Memory B cell (primary cell): Measurements from ENCODE around the gene ATP9A.
"Not testable (repeated sequence)": the region's sequence is repeated elsewhere in the genome, so short reads cannot be mapped to it uniquely, and the experiment has no call there.

ENCODE experiments used
- ATAC-seq: fragments of 150-1000 bp; cut with Tn5 transposase; 2 replicates; pipeline ENCODE4 v1.10.0; 2021; ENCODE audit warnings: low read depth, mild to moderate bottlenecking, moderate library complexity
- DNase-seq, 2 donors: peaks; one replicate each; pipeline ENCODE4 v3.0.0; 2022; ENCODE audit warnings: low spot score in 2 of 2
- H3K27ac Mint-ChIP-seq: one replicate; pipeline ENCODE4 v1.8.0; 2022; ENCODE audit warnings: mild to moderate bottlenecking, moderate library complexity, mixed read lengths
- H3K27me3 Mint-ChIP-seq: one replicate; pipeline ENCODE4 v1.8.0; 2022; ENCODE audit warnings: mixed read lengths
- H3K36me3 Mint-ChIP-seq: one replicate; pipeline ENCODE4 v1.8.0; 2022; ENCODE audit warnings: mild to moderate bottlenecking, mixed read lengths
- H3K4me1 Mint-ChIP-seq: one replicate; pipeline ENCODE4 v1.8.0; 2022; ENCODE audit warnings: mixed read lengths
- H3K4me3 Mint-ChIP-seq: one replicate; pipeline ENCODE4 v1.8.0; 2022; ENCODE audit warnings: mild to moderate bottlenecking, moderate library complexity, mixed read lengths
- H3K9me3 Mint-ChIP-seq: one replicate; pipeline ENCODE4 v1.8.0; 2022; ENCODE audit warnings: mixed read lengths

ATP9A gene

GRCh38 chr20:51643810-51644209 is 124.4 kb downstream of the ATP9A start:
- H3K9me3 Mint-ChIP-seq, H3K4me3 Mint-ChIP-seq, H3K27ac Mint-ChIP-seq, H3K4me1 Mint-ChIP-seq, H3K27me3 Mint-ChIP-seq, H3K36me3 Mint-ChIP-seq, ATAC-seq, DNase-seq: not testable (repeated sequence)

GRCh38 chr20:51643390-51643789 is 124.8 kb downstream of the ATP9A start:
- DNase-seq (no peak), ATAC-seq (no peak)
- Mint-ChIP-seq H3K36me3 (no peaks in the 10 kb centered on the region), H3K4me3 (no peak overlapping the region), H3K9me3 (no peaks in the 10 kb centered on the region), H3K27me3 (peaks cover 1% of the 10 kb centered on the region), H3K4me1 (peaks cover 4% of the 10 kb centered on the region), H3K27ac (no peak overlapping the region)

- no peaks in the 10 kb centered on the region for H3K9me3 Mint-ChIP-seq
- H3K4me3 Mint-ChIP-seq: no peak overlapping the region
- ATAC-seq: no peak
- H3K36me3 Mint-ChIP-seq: no peaks in the 10 kb centered on the region
- no peak overlapping the region for H3K27ac Mint-ChIP-seq
- no peak for DNase-seq
- peaks cover 4% of the 10 kb centered on the region for H3K4me1 Mint-ChIP-seq
- H3K27me3 Mint-ChIP-seq: peaks cover 3% of the 10 kb centered on the region
These were observed 126.3 kb downstream of the ATP9A start for GRCh38 chr20:51641866-51642265.

GRCh38 chr20:51640743-51641142 is 127.4 kb downstream of the ATP9A start:
- Mint-ChIP-seq H3K27ac (no peak overlapping the region), H3K36me3 (no peaks in the 10 kb centered on the region), H3K27me3 (peaks cover 3% of the 10 kb centered on the region), H3K9me3 (no peaks in the 10 kb centered on the region), H3K4me3 (no peak overlapping the region), H3K4me1 (peaks cover 4% of the 10 kb centered on the region)
- no peak for ATAC-seq
- no peak for DNase-seq

- ATAC-seq: peak; percentile 39
- H3K27me3 Mint-ChIP-seq: peaks cover 7% of the 10 kb centered on the region
- no peaks in the 10 kb centered on the region for H3K9me3 Mint-ChIP-seq
- no peak overlapping the region for H3K27ac Mint-ChIP-seq
- DNase-seq: peak; percentile 38 to 65
- no peaks in the 10 kb centered on the region for H3K36me3 Mint-ChIP-seq
- H3K4me1 Mint-ChIP-seq: peaks cover 4% of the 10 kb centered on the region
- no peak overlapping the region for H3K4me3 Mint-ChIP-seq
These were observed 128.9 kb downstream of the ATP9A start for GRCh38 chr20:51639206-51639832.

DNA sequence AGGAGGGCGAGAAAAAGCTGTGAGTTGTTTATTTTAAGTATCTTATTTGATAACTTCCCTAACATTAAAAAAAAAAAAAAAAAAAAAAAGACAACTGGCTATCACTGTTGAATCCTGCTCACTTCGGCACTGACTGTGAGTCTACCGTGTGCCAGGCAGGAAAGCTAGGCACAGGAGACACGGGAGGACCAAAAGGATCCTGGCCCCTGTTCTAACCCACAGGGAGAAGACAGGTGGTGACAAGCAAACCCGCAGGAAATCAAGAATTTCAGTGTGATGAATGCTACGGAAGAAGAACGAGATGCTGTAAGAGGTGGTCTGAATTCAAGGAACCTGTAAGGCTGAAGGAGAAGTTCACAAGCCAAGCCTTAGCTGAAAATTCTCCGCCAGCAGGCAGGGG is 130.9 kb downstream of the ATP9A start:
- H3K4me1 Mint-ChIP-seq: peaks cover 4% of the 10 kb centered on the region
- no peak for ATAC-seq
- H3K4me3 Mint-ChIP-seq: no peak overlapping the region
- H3K27me3 Mint-ChIP-seq: peaks cover 11% of the 10 kb centered on the region
- no peak overlapping the region for H3K27ac Mint-ChIP-seq
- no peaks in the 10 kb centered on the region for H3K9me3 Mint-ChIP-seq
- DNase-seq: no peak
- H3K36me3 Mint-ChIP-seq: no peaks in the 10 kb centered on the region

- peaks cover 4% of the 10 kb centered on the region for H3K4me1 Mint-ChIP-seq
- no peaks in the 10 kb centered on the region for H3K9me3 Mint-ChIP-seq
- peaks cover 14% of the 10 kb centered on the region for H3K27me3 Mint-ChIP-seq
- H3K27ac Mint-ChIP-seq: no peak overlapping the region
- no peak for DNase-seq
- ATAC-seq: no peak
- no peaks in the 10 kb centered on the region for H3K36me3 Mint-ChIP-seq
- H3K4me3 Mint-ChIP-seq: no peak overlapping the region
These were observed 132.1 kb downstream of the ATP9A start for GRCh38 chr20:51636123-51636522.

- H3K9me3 Mint-ChIP-seq: no peaks in the 10 kb centered on the region
- DNase-seq (no peak), ATAC-seq (no peak)
- H3K4me3 Mint-ChIP-seq: no peak overlapping the region
- H3K27ac Mint-ChIP-seq: no peak overlapping the region
- peaks cover 4% of the 10 kb centered on the region for H3K4me1 Mint-ChIP-seq
- no peaks in the 10 kb centered on the region for H3K36me3 Mint-ChIP-seq
- H3K27me3 Mint-ChIP-seq: peaks cover 18% of the 10 kb centered on the region
These were observed 132.5 kb downstream of the ATP9A start for GRCh38 chr20:51635680-51636079.

GRCh38 chr20:51634877-51635276 is 133.3 kb downstream of the ATP9A start:
- no peaks in the 10 kb centered on the region for H3K9me3 Mint-ChIP-seq
- H3K36me3 Mint-ChIP-seq: no peaks in the 10 kb centered on the region
- ATAC-seq: no peak
- H3K27ac Mint-ChIP-seq: no peak overlapping the region
- H3K27me3 Mint-ChIP-seq: peaks cover 21% of the 10 kb centered on the region
- H3K4me3 Mint-ChIP-seq: no peak overlapping the region
- peaks cover 4% of the 10 kb centered on the region for H3K4me1 Mint-ChIP-seq
- no peak for DNase-seq

GRCh38 chr20:51634257-51634656 is 133.9 kb downstream of the ATP9A start:
- Mint-ChIP-seq H3K27ac (no peak overlapping the region), H3K4me3 (no peak overlapping the region), H3K4me1 (peaks cover 3% of the 10 kb centered on the region), H3K36me3 (no peaks in the 10 kb centered on the region), H3K9me3 (no peaks in the 10 kb centered on the region), H3K27me3 (peaks cover 24% of the 10 kb centered on the region)
- DNase-seq (no peak), ATAC-seq (no peak)

DNA sequence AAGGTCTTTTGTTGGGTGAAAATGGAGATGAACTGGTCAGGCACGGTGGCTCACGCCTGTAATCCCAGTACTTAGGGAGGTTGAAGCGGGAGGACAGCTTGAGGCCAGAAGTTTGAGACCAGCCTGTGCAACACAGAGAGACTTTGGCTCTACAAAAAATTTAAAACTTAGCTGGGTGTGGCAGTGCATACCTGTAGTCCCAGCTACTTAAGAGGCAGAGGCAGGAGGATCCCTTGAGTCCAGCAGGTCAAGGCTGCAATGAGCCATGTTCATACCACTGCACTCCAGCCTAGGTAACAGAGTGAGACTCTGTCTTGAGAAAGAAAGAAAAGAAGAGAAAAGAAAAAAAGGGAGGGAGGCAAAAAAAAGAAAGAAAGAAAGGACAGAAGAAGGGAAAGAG is 134.8 kb downstream of the ATP9A start:
- H3K27ac Mint-ChIP-seq: no peak overlapping the region
- H3K36me3 Mint-ChIP-seq: no peaks in the 10 kb centered on the region
- DNase-seq: no peak
- no peak for ATAC-seq
- no peaks in the 10 kb centered on the region for H3K9me3 Mint-ChIP-seq
- no peaks in the 10 kb centered on the region for H3K4me1 Mint-ChIP-seq
- H3K4me3 Mint-ChIP-seq: no peak overlapping the region
- peaks cover 28% of the 10 kb centered on the region for H3K27me3 Mint-ChIP-seq

DNA sequence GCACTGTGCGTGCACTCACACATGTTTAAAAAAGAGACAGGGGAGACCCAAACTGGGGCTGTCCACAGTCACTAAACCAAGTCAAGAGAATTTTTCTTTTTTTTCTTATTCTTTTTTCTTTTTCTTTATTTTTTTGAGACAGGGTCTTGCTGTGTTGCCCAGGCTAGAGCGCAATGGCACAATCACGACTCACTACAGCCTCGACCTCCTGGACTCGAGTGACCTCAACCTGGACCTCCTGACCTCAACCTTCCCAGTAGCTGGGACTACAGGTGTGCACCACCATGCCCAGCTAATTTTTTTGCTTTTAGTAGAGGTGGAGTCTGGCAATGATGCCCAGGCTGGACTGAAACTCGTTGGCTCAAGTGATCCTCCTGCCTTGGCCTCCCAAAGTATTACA is 136.2 kb downstream of the ATP9A start:
- peaks cover 28% of the 10 kb centered on the region for H3K27me3 Mint-ChIP-seq
- H3K4me3 Mint-ChIP-seq: no peak overlapping the region
- H3K9me3 Mint-ChIP-seq: no peaks in the 10 kb centered on the region
- H3K4me1 Mint-ChIP-seq: no peaks in the 10 kb centered on the region
- H3K27ac Mint-ChIP-seq: no peak overlapping the region
- no peak for DNase-seq
- no peaks in the 10 kb centered on the region for H3K36me3 Mint-ChIP-seq
- ATAC-seq: no peak

DNA sequence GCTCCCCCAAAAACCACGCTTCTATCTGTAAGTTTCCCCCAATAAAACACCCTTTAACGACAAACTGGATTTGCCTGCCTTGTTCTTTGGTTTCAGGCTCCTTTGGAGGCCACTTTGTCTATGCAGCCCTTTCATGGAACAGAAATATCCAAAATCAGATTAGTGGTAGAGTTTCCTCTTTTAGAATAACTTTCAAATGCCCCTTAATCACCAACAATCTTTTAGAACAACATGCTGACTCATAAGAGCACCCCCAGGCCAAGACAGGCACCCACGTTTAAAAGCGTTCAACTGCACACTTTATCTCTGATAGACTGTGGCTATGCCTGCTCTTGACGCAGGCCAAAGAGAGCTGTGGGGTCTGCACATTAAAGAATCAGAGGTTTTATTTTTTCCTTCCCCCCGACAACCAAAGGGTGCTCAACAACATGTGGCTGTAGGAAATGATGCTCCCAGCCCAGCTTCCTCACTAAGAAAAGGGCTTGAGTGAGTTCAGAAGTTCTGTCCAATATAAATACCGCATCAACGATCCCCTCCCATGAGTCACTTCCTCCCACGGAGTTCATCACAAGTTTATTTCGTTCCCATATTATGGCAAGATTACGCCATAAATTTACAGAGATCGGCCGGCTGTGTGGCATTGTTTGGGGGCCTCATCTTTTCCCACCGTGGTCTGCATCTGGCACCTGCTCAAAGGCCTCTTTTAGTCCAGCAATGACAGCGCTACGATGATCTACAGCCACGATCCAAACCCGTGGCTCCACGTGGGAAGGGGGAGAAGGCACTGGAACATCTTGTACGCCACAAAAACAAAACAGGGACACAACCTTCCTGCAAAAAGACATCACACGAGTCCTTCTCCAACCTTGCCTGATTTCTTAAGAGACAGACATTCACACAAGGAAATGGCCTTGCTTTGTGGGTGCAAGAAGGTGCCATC is 136.9 kb downstream of the ATP9A start:
- DNase-seq (no peak), ATAC-seq (no peak)
- H3K4me1 Mint-ChIP-seq: no peaks in the 10 kb centered on the region
- H3K27me3 Mint-ChIP-seq: peaks cover 26% of the 10 kb centered on the region
- no peaks in the 10 kb centered on the region for H3K36me3 Mint-ChIP-seq
- no peaks in the 10 kb centered on the region for H3K9me3 Mint-ChIP-seq
- no peak overlapping the region for H3K4me3 Mint-ChIP-seq
- no peak overlapping the region for H3K27ac Mint-ChIP-seq

GRCh38 chr20:51629399-51630058 is 138.7 kb downstream of the ATP9A start:
- Mint-ChIP-seq H3K4me3 (no peak overlapping the region), H3K9me3 (no peaks in the 10 kb centered on the region), H3K36me3 (no peaks in the 10 kb centered on the region), H3K27ac (no peak overlapping the region), H3K4me1 (peaks cover 1% of the 10 kb centered on the region), H3K27me3 (peaks cover 25% of the 10 kb centered on the region)
- no peak for ATAC-seq
- DNase-seq: no peak
